Neutrophil (primary cell): ENCODE results near the gene FREM1.
A peak's percentile ranks its signal among the peaks of the same experiment; 100 is the strongest.

Experiments used
- H3K27ac ChIP-seq: fragments of 200-600 bp; sonication (generic); 2 replicates; pipeline ENCODE4 v1.5.1; 2016; ENCODE audit warnings: mild to moderate bottlenecking, moderate library complexity
- H3K27me3 ChIP-seq: fragments of 200-600 bp; sonication (generic); 2 replicates; pipeline ENCODE4 v1.6.0; 2016; ENCODE audit warnings: mild to moderate bottlenecking
- H3K36me3 ChIP-seq: fragments of 200-600 bp; sonication (generic); 2 replicates; pipeline ENCODE4 v1.5.1; 2017
- H3K4me1 ChIP-seq, 2 experiments: fragments of 200-600 bp in 1 of 2; sonication (generic) in 1 of 2; 1 replicate in 1 of 2; 2 replicates in 1 of 2; pipeline versions ENCODE4 v1.5.1 to v1.6.1; 2013 to 2016; ENCODE audit warnings: low read depth in 1 of 2, low read length in 1 of 2, mild to moderate bottlenecking in 1 of 2, moderate library complexity in 1 of 2; ENCODE audit not compliant: control insufficient read depth in 1 of 2, insufficient read depth in 1 of 2
- H3K4me3 ChIP-seq, 2 experiments: fragments of 200-600 bp in 1 of 2; sonication (generic) in 1 of 2; 1 replicate in 1 of 2; 2 replicates in 1 of 2; pipeline ENCODE4 v1.5.1; 2013 to 2016; ENCODE audit warnings: low read depth in 1 of 2, low read length in 1 of 2, mild to moderate bottlenecking in 1 of 2, moderate library complexity in 1 of 2
- H3K9me3 ChIP-seq: fragments of 200-600 bp; sonication (generic); 2 replicates; pipeline ENCODE4 v1.5.1; 2016
- TF ChIP-seq, protein P1 (sequence below): fragments of 200-600 bp; sonication (generic); IDR thresholded peaks from 2 replicates; pipeline ENCODE4 v1.5.1; 2016; ENCODE audit warnings: antibody characterized with exemption

Gene FREM1

DNA sequence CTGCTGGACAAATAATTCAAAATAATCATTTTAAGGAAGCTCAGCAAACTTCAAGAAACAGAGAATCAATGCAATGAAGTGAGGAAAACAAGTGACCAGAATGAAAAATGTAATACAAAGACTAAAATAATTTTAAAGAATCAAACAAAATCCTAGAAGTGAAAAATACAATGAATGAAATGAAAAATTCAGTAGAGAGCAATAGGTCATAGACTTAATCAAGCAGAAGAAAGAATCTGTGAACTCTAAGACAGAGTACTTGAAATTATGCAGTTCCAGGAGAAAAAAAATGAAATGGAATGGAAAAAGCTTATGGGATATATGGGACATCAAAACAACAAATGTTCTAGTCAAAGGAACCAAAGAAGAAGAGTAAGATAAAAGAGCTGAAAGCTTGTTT lies 205.1 kb downstream of the FREM1 start:
- H3K4me1 ChIP-seq, result no peaks in the 10 kb centered on the region
- H3K27me3 ChIP-seq, result no peaks in the 10 kb centered on the region
- TF ChIP-seq, protein P1, sequence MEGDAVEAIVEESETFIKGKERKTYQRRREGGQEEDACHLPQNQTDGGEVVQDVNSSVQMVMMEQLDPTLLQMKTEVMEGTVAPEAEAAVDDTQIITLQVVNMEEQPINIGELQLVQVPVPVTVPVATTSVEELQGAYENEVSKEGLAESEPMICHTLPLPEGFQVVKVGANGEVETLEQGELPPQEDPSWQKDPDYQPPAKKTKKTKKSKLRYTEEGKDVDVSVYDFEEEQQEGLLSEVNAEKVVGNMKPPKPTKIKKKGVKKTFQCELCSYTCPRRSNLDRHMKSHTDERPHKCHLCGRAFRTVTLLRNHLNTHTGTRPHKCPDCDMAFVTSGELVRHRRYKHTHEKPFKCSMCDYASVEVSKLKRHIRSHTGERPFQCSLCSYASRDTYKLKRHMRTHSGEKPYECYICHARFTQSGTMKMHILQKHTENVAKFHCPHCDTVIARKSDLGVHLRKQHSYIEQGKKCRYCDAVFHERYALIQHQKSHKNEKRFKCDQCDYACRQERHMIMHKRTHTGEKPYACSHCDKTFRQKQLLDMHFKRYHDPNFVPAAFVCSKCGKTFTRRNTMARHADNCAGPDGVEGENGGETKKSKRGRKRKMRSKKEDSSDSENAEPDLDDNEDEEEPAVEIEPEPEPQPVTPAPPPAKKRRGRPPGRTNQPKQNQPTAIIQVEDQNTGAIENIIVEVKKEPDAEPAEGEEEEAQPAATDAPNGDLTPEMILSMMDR, result no peak
- H3K36me3 ChIP-seq, result no peaks in the 10 kb centered on the region
- H3K27ac ChIP-seq, result no peak overlapping the region
- no peaks in the 10 kb centered on the region for H3K9me3 ChIP-seq
- no peak overlapping the region for H3K4me3 ChIP-seq

DNA sequence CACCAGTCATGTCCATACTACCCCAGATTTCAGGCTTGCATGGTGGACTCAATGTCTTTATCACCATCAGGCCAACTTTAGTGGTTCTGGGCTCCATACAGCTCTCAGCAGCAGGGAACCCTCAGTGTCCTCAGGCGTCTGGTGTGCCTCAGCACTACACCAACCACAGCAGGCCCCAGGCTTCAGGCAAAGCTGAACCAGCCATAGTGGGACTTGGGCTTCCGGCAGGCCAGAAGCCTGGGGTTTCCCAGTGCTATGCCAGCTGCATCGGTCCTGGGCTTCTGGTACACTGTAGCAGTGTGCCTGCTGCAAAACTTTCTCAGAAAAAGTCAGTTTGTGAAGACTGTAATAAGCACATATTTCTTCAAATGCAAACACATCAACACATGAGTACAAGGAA lies 205.9 kb downstream of the FREM1 start:
- no peaks in the 10 kb centered on the region for H3K36me3 ChIP-seq
- no peaks in the 10 kb centered on the region for H3K27me3 ChIP-seq
- H3K27ac ChIP-seq, result no peak overlapping the region
- TF ChIP-seq, protein P1, result no peak
- no peaks in the 10 kb centered on the region for H3K9me3 ChIP-seq
- H3K4me3 ChIP-seq, result no peak overlapping the region
- H3K4me1 ChIP-seq, result no peaks in the 10 kb centered on the region

DNA sequence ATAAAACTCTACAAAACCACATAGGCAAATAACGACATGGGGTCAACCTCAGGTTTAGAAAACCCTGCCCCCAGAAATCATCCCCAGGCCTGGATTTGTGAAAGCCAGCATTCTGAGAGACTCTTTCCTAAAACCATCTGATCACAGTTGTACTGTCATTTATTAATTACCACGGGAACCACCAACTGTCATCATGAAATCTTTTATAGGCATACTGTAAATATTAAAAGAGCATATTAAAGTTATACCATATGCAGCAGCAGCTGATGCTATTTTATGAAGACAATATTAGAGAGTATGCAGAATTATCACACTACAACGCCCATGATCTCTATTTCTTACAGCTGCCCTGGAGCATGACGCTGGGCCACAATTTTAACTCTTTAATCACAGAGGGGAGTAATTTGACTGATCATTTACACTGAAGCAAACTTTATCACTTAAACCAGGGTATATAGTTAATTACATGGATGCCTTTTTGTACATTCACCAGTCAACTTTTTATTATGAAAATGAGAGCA lies 208.0 kb downstream of the FREM1 start:
- Histone ChIP-seq H3K9me3 (no peaks in the 10 kb centered on the region), H3K36me3 (no peaks in the 10 kb centered on the region), H3K27ac (no peak overlapping the region), H3K27me3 (peaks cover 6% of the 10 kb centered on the region), H3K4me3 (no peak overlapping the region), H3K4me1 (no peaks in the 10 kb centered on the region)
- TF ChIP-seq, protein P1, result no peak

DNA sequence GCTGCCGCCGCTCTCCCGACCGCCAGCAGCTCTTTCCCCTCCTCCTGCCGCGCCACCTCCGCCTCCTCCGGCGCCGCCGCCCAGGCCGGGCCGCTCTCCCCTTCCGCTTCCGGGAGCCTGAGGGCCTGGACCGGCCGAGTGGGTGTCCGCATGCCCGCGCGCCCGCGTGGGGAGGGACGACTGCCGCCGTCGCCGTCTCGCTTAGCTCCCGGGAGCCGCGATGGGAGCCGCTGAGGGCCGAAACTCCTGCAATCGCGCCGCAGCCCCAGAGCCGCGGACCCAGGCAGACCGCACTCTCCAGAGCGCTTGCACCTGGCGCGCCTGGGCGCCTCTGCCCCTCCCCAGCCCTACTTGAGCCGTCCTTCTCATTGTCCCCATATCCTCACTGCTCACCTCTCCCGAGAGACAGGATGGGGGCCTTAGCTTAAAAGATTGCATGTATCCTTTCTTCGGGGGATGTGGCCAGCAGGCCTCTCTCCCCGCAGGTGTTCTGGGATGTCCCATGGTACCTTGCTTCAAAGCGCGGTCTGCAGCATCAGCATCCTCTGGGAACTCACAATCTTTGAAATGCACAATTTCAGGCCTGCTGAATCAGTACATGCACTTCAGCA lies 216.9 kb downstream of the FREM1 start, which contains the start of gene ZDHHC21:
TSS of gene ZDHHC21 (minus strand) at position 182 of the 611 bp plus-strand sequence. CDS start 19,092 bp downstream, outside the sequence.
- Histone ChIP-seq H3K4me3 (peak within 1 kb of the TSS; percentile 49 to 59), H3K27ac (no peak within 1 kb of the TSS), H3K36me3 (no peaks in the 10 kb centered on the region), H3K9me3 (no peaks in the 10 kb centered on the region), H3K27me3 (peaks cover 60% of the 10 kb centered on the region), H3K4me1 (peaks cover 9 to 17% of the 10 kb centered on the region in 2 experiments)
- TF ChIP-seq, protein P1, result no peak

DNA sequence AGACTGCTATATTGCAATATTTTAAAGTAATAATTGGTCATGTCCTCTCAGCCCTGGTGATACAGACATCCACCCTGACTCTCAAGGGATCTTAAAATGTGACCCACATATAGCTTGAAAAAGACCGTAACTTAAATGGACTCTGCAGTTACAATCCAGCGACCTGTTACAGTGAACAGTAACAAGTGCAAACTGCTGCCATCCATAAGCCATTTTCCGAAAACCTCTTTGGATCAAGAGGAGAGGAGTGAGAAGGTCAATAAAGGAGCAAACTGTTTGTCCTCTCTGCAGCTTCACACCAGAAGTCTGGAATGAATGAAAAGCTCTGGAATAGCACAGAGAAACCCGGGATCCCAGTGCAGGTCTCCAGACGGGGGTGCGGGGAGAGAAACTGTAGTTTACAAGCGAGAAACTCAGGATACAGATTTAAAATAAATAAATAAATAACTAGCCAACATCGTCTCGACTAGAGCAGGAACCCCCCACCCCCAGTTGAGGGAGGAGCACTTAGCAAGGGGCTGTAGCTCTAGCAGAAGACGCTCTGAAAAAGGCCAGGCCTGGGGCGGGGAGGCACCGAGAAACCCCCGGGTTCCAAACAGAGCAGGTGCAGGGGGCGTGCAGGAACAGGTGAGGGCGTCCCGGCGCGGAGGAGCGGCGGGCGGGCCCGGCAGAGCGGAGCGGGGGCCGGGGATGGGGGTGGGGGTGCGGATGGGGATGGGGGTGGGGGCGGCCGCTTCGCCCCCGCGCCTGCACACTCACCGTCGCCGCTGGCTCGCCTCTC lies 217.6 kb downstream of the FREM1 start:
- Histone ChIP-seq H3K27me3 (peaks cover 58% of the 10 kb centered on the region), H3K4me3 (peak overlapping the region; percentile 49 to 59), H3K9me3 (no peaks in the 10 kb centered on the region), H3K27ac (no peak overlapping the region), H3K36me3 (no peaks in the 10 kb centered on the region), H3K4me1 (peaks cover 9 to 17% of the 10 kb centered on the region in 2 experiments)
- TF ChIP-seq, protein P1, result no peak
